SKM-1 (cell line): ENCODE measurements around the gene ZNF692.
"Not testable (repeated sequence)": the region's sequence is repeated elsewhere in the genome, so short reads cannot be mapped to it uniquely, and the experiment has no call there.

Experiments used
- DNase-seq: peaks from one replicate; lab custom pipeline; 2025; ENCODE audit not compliant: unreplicated experiment; lab: John Stamatoyannopoulos, UW

Gene ZNF692

GRCh38 chr1:248858891-248859889 lies at the start of gene ZNF692:
Gene ZNF692 (minus strand): TSS chr1:248859085. CDS start chr1:248858309, 776 bp downstream.
- DNase-seq = peak; percentile 97

DNA sequence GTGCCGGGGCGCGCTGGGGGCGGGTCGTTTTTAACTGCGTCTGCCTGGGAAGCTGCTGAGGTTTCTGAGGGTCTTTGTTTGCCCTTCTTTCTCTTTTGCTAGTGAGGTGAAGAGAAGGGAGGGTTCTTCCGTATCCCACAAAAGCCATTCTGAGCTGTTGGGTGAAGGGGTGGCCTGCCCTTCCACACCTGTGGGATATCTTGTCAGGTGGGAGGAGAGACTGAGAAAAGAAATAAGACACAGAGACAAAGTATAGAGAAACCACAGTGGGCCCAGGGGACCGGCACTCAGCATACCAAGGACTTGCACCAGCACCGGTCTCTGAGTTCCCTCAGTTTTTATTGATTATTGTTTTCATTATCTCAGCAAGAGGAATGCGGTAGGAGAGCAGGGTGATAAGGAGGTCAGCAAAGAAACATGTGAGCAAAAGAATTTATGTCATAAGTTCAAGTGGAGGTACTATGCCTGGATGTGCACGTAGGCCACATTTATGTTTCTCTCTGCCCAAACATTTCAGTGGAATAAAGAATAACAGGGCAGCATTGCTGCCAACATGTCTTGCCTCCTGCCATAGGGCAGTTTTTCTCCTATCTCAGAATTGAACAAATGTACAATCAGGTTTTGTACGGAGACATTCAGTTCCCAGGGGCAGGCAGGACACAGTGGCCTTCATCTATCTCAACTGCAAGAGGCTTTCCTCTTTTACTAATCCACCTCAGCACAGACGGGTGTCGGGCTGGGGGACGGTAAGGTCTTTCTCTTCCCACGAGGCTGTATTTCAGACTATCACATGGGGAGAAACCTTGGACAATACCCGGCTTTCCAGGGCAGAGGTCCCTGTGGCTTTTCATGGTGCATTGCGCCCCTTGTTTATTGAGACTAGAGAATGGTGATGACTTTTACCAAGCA lies 48.1 kb upstream of the ZNF692 start:
- no peak for DNase-seq

GRCh38 chr1:248906009-248906752 lies 47.3 kb upstream of the ZNF692 start, which contains the start of gene PGBD2:
Gene PGBD2 (plus strand): TSS chr1:248906235. CDS start chr1:248913863, 7,628 bp downstream.
- DNase-seq = peak; percentile 98

DNA sequence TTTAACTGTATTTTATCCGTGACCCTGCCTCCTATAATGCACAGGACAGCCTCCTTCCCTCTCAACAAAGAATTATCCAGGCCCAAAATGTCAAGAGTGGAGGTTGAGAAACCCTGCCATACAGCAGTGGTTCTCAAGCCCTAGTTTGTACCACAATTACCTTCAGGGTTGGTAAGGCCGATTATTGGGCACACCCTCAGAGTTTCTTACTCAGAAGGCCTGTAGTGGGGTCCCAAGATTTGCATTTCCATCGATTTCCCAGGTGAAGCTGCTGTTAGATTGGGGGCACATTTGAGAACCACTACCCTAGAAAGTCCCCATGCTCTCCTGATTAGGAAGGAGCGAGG lies 46.8 kb upstream of the ZNF692 start:
- DNase-seq = no peak

- DNase-seq = no peak
Observed at GRCh38 chr1:248904437-248905216, 45.7 kb upstream of the ZNF692 start.

DNA sequence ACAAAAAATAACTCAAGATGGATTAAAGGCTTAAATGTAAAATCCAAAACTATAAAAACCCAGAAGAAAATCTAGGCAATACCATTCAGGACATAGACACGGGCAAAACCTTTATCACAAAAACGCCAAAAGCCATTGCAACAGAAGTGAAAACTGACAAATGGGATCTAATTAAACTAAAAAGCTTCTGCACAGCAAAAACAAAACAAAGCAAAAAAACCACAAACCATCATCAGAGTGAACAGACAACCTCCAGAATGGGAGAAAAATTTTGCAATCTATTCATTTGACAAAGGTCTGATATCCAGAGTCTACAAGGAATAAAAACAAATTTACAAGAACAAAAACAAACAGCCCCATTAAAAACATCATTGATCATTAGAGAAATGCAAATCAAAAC lies 42.7 kb upstream of the ZNF692 start:
- no peak for DNase-seq

DNA sequence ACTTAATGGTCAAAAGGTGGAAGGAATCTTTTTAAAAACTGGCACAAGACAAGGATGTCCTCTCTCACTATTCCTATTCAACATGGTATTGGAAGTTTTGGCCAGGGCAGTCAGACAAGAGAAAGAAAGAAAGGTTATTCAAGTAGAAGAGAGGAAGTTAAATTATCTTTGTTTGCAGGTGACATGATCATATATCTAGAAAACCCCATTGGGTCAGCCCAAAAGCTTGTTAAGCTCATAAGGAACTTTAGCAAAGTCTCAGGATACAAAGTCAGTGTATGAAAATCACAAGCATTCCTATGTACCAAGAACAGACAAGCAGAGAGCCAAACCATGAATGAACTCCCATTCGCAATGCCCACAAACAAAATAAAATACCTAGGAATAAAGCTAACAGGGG lies 41.8 kb upstream of the ZNF692 start:
- no peak for DNase-seq

GRCh38 chr1:248897412-248898337 lies 38.8 kb upstream of the ZNF692 start:
- DNase-seq = no peak

GRCh38 chr1:248894837-248895236 lies 36.0 kb upstream of the ZNF692 start:
- DNase-seq = no peak

GRCh38 chr1:248892590-248892989 lies 33.7 kb upstream of the ZNF692 start:
- no peak for DNase-seq

GRCh38 chr1:248891758-248892157 lies 32.9 kb upstream of the ZNF692 start:
- DNase-seq = no peak

GRCh38 chr1:248890549-248891498 lies 31.9 kb upstream of the ZNF692 start:
- DNase-seq = no peak

GRCh38 chr1:248889914-248890243 lies 31.0 kb upstream of the ZNF692 start:
- DNase-seq = not testable (repeated sequence)

DNA sequence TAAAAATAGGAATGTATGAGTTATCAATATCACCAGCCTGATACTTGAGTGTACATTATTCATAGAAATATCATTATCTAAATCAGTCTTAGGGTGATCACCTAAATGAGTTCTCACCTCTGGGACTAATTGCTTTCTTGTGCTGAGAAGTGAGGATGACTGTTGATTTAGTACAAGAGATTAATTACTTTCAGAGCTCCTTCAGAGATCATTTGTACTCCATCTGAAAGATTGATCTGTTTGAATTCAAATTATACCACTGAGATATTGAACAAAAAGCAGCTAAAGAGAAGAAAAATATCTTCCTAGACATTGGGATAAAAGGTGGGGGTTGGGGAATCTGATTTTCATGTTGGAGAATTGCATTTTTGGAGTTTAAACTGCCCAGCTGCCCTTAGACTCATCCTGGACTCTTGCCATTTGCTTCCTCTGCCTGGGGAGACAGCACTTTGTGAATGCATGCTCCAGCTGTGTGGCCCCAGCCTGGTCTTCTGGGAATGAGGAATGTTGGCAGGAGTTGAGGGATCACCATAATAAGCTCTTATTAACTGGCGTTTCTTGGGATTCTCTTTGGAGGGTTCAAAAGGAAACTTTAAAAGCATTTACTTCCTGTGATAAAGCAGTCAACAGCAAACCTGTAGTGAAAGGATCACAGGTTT lies 27.5 kb upstream of the ZNF692 start:
- no peak for DNase-seq

DNA sequence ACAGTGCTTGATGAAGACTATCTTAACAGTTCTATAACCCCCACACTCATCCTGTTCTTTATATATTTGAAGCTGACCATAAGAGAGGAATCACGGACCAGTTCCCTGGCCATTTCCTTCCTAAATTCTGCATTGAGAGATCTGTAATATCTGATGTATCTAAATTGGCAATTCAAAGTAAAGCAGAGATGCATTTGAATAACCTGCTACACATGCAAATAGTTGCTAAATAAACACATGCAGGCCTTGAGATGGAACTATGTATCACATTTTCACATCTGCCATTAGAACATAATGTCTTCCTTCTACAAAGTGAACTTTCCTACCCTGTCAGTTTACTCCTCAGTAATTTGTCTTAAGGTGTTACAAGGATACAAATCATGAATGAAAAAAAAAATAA lies 26.8 kb upstream of the ZNF692 start:
- no peak for DNase-seq

- DNase-seq = no peak
Observed at GRCh38 chr1:248884632-248885295, 25.9 kb upstream of the ZNF692 start.

DNA sequence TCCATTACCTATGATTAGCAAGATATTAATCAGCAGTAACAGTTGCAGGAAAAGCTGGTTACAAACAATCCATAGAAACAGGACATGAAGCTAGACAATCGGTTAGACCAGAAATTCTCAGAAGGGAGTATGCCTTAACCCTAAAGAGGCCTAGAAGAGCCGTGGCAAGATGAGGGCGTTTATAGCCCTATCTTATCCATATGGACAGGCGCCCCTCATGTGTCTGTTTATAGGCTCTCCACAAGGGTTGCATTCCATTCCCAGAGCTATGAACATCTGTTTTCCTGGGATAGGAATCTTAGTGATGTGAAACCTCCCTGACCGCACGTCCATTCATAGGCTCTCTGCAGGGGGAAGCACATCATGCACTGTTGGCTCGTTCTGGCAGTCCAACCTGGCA lies 23.5 kb upstream of the ZNF692 start:
- DNase-seq = not testable (repeated sequence)
